Keratinocyte (primary cell): ENCODE measurements around the gene ATCAY. TPM values are rescaled to one million over a fixed set of nuclear protein-coding genes. Genes with fewer than 3 reads are reported as not detected.

Experiments used
- DNase-seq: peaks from one replicate; pipeline ENCODE4 v3.0.0-alpha.2; 2011; ENCODE audit warnings: low read depth, missing footprints, low spot score
- FAIRE-seq: peaks from 2 replicates; lab custom pipeline; 2011; peaks lifted over from hg19 to GRCh38; lab: Jason Lieb, UNC
- H2AFZ ChIP-seq: 2 replicates; pipeline ENCODE4 v1.6.0; 2012; ENCODE audit warnings: low read length, control low read depth, inconsistent platforms; ENCODE audit not compliant: control insufficient read depth
- H3K27ac ChIP-seq: 2 replicates; pipeline ENCODE4 v1.5.1; 2011; ENCODE audit warnings: low read length; ENCODE audit not compliant: control insufficient read depth, insufficient read depth
- H3K27me3 ChIP-seq: 3 replicates; pipeline ENCODE4 v1.6.0; 2011; ENCODE audit warnings: low read length; ENCODE audit not compliant: control insufficient read depth, insufficient read depth; ENCODE audit errors: extremely low read depth
- H3K36me3 ChIP-seq, 2 experiments: 2 replicates in 1 of 2; 3 replicates in 1 of 2; pipeline ENCODE4 v1.5.1; 2011; ENCODE audit warnings: low read length in 2 of 2, mild to moderate bottlenecking in 1 of 2; ENCODE audit not compliant: control insufficient read depth in 2 of 2, insufficient read depth in 2 of 2; ENCODE audit errors: extremely low read depth in 1 of 2
- H3K4me1 ChIP-seq: 3 replicates; pipeline ENCODE4 v1.5.1; 2011; ENCODE audit warnings: low read length; ENCODE audit not compliant: control insufficient read depth, insufficient read depth; ENCODE audit errors: extremely low read depth
- H3K4me2 ChIP-seq: 3 replicates; pipeline ENCODE4 v1.6.0; 2011; ENCODE audit warnings: low read depth, low read length; ENCODE audit not compliant: control insufficient read depth, insufficient read depth; ENCODE audit errors: extremely low read depth
- H3K4me3 ChIP-seq, 3 experiments: fragments of 200-600 bp in 1 of 3; sonication (generic) in 1 of 3; 2 replicates in 2 of 3; 3 replicates in 1 of 3; pipeline ENCODE4 v1.5.1; 2011 to 2016; ENCODE audit warnings: low read length in 3 of 3, mild to moderate bottlenecking in 3 of 3, control low read depth in 2 of 3, inconsistent platforms in 1 of 3, low read depth in 1 of 3, mixed read lengths in 1 of 3, mixed run types in 1 of 3, moderate library complexity in 1 of 3; ENCODE audit not compliant: control insufficient read depth in 2 of 3, insufficient read depth in 2 of 3; ENCODE audit errors: extremely low read depth in 1 of 3
- H3K79me2 ChIP-seq: 2 replicates; pipeline ENCODE4 v1.6.0; 2012; ENCODE audit warnings: low read length; ENCODE audit not compliant: control insufficient read depth, insufficient read depth
- H3K9ac ChIP-seq: 3 replicates; pipeline ENCODE4 v1.6.0; 2011; ENCODE audit warnings: low read length; ENCODE audit not compliant: control insufficient read depth, insufficient read depth; ENCODE audit errors: extremely low read depth
- H3K9me1 ChIP-seq: 3 replicates; pipeline ENCODE4 v1.6.0; 2011; ENCODE audit warnings: low read length; ENCODE audit not compliant: control insufficient read depth, insufficient read depth; ENCODE audit errors: extremely low read depth
- H3K9me3 ChIP-seq: 2 replicates; pipeline ENCODE4 v1.5.1; 2012; ENCODE audit warnings: low read depth, low read length; ENCODE audit not compliant: control insufficient read depth
- H4K20me1 ChIP-seq: 3 replicates; pipeline ENCODE4 v1.6.0; 2011; ENCODE audit warnings: low read length; ENCODE audit not compliant: control insufficient read depth, insufficient read depth; ENCODE audit errors: extremely low read depth
- EZH2 ChIP-seq: IDR thresholded peaks from one replicate; pipeline ENCODE4 v1.6.1; 2012; ENCODE audit warnings: inconsistent platforms, mild to moderate bottlenecking, low read length, moderate library complexity
- dilution Hi-C: fragments of 300-500 bp; cut with MboI; formaldehyde crosslinking; loops from one replicate; pipeline ENCODE4 v1.7.0; 2020; ENCODE audit warnings: low sequenced_read_pairs; ENCODE audit not compliant: extremely low pct_ligation_motif_present
- polyA plus RNA-seq, 5 experiments: library from polyadenylated mRNA; depleted of rRNA in 3 of 5; stranded (reverse) in 3 of 5; stranded (forward) in 1 of 5; unstranded in 1 of 5; fragments of >200 nt; gene quantifications; 1 replicate in 1 of 5; 2 replicates in 3 of 5; 3 replicates in 1 of 5; pipeline versions ENCODE4 v1.2.1 to v1.2.3, GENCODE V29; 2011 to 2012; ENCODE audit warnings: missing spikeins in 2 of 5, low read depth in 1 of 5, low replicate concordance in 1 of 5
- TF ChIP-seq, protein P1 (sequence below), 3 experiments: IDR thresholded peaks in 1 of 3; conservative IDR thresholded peaks in 1 of 3; optimal IDR thresholded peaks in 1 of 3; 2 replicates in 2 of 3; 3 replicates in 1 of 3; pipeline versions ENCODE3 to v1.5.1; 2011; ENCODE audit warnings: low read length in 3 of 3, mild to moderate bottlenecking in 3 of 3, moderate library complexity in 2 of 3, control low read depth in 1 of 3, inconsistent platforms in 1 of 3; ENCODE audit not compliant: insufficient read depth in 2 of 3; ENCODE audit errors: extremely low read depth in 1 of 3

ATCAY gene
- polyA plus RNA-seq, 1 donor (not counting 4 experiments of a cell fraction or from before 2014, with no cell fraction given): not detected

DNA sequence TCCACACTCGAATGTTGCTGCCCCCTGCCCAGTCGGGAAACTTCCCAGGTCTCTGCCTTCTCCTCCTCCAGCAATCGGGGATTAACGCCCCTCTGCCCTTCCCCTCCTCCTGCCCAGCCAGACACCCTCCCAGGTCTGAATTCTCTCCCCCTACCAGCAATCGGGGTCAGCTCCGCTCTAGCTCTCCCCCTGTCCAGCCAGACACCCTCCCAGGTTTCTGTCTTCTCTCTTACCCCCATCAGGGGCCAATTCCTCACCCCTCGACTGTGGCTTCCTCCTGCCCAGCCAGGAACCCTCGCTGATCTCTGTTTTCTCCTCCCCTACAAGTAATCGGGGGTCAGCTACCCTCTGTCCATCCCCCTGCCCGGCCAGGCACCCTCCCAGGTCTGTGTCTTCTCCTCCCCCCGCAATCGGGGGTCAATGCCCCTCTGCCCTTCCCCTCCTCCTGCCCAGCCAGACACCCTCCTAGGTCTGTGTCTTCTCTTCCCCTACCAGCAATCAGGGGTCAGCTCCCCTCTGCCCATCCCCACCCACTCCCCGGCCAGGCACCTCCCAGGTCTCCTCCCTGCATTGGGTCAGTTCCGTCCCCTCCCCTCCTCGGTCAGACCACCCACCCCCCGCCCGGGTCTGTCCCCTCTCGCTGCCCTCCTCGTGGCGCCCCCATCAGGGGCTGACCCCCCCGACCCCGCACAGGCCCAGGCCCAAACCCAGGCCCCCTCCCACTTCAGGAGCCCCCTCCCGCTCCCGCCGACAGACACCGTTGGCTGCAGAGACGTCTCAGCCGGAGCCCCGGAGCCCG is 12.3 kb upstream of the ATCAY start:
- Histone ChIP-seq H3K4me3 (no peak overlapping the region), H3K9ac (no peak overlapping the region), H3K27ac (no peak overlapping the region), H3K9me1 (no peaks in the 10 kb centered on the region), H3K4me1 (no peaks in the 10 kb centered on the region), H3K27me3 (peaks cover 45% of the 10 kb centered on the region), H3K36me3 (no peaks in the 10 kb centered on the region), H3K79me2 (no peaks in the 10 kb centered on the region), H3K9me3 (peaks cover 5% of the 10 kb centered on the region), H4K20me1 (peaks cover 3% of the 10 kb centered on the region), H2AFZ (no peak overlapping the region), H3K4me2 (no peak overlapping the region)
- no peak for DNase-seq
- TF ChIP-seq, protein P1, sequence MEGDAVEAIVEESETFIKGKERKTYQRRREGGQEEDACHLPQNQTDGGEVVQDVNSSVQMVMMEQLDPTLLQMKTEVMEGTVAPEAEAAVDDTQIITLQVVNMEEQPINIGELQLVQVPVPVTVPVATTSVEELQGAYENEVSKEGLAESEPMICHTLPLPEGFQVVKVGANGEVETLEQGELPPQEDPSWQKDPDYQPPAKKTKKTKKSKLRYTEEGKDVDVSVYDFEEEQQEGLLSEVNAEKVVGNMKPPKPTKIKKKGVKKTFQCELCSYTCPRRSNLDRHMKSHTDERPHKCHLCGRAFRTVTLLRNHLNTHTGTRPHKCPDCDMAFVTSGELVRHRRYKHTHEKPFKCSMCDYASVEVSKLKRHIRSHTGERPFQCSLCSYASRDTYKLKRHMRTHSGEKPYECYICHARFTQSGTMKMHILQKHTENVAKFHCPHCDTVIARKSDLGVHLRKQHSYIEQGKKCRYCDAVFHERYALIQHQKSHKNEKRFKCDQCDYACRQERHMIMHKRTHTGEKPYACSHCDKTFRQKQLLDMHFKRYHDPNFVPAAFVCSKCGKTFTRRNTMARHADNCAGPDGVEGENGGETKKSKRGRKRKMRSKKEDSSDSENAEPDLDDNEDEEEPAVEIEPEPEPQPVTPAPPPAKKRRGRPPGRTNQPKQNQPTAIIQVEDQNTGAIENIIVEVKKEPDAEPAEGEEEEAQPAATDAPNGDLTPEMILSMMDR (optimal IDR thresholded peaks at IDR 0.05 in 1 of 3, IDR thresholded peaks at IDR 0.05 in 1 of 3, conservative IDR thresholded peaks at IDR 0.05 in 1 of 3; ENCODE audit: extremely low read depth in 1 of 3, insufficient read depth in 2 of 3, low read length in 3 of 3): no peak
- TF ChIP-seq EZH2: no peak
- dilution Hi-C loops: no loop called here
- no peak for FAIRE-seq

DNA sequence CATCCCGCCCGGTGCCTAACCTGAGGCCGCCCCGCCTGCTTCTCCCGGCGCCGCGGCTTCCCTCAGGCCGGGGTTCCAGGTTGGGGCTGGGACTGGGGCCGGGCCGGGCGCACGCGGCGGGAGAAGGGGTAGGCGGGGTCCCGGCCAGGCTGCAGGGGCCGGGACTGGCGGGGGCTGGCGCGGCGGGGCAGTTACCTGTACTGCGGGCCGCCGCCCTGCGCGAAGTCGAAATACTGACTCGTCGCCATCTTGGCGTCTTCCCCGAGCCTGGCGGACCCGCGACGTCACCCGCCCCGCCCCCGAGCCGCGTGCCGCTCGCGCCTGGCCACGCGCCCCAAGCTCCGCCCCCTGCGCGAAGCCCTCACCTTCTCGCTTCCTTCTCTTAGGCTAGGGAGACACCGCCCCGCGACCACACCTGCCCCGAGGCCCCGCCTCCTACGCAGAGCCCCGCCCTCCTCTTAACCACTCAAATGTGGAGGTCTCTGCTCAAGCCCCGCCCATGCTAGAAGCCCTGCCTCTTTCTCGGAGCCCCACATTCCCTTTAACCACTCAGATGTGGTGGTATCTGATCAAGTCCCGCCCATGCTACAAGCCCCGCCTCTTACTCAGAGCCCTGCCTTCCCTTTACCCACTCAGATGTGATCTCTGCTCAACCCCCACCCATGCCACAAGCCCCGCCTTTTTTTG is 11.6 kb upstream of the ATCAY start, which contains the start of gene ZFR2:
Gene ZFR2 (minus strand): TSS at position 269 of the 687 bp plus-strand sequence. CDS start 21 bp downstream, at position 248.
- Histone ChIP-seq H3K4me2 (no peak within 1 kb of the TSS), H3K9me1 (no peaks in the 10 kb centered on the region), H3K4me3 (no peak within 1 kb of the TSS), H3K4me1 (no peaks in the 10 kb centered on the region), H2AFZ (no peak within 1 kb of the TSS), H3K36me3 (no peaks in the 10 kb centered on the region), H3K27me3 (peaks cover 41% of the 10 kb centered on the region), H3K9me3 (peaks cover 5% of the 10 kb centered on the region), H4K20me1 (peaks cover 3% of the 10 kb centered on the region), H3K79me2 (no peaks in the 10 kb centered on the region), H3K9ac (no peak within 1 kb of the TSS), H3K27ac (no peak within 1 kb of the TSS)
- TF ChIP-seq EZH2: no peak
- TF ChIP-seq, protein P1 (optimal IDR thresholded peaks at IDR 0.05 in 1 of 3, IDR thresholded peaks at IDR 0.05 in 1 of 3, conservative IDR thresholded peaks at IDR 0.05 in 1 of 3; ENCODE audit: extremely low read depth in 1 of 3, insufficient read depth in 2 of 3, low read length in 3 of 3): no peak
- DNase-seq: no peak
- FAIRE-seq: no peak
- dilution Hi-C loops: no loop called here
